RPMI7951 (cell line): Measurements from ENCODE around the gene EML1. TPM values are rescaled to one million over a fixed set of nuclear protein-coding genes. Genes with fewer than 3 reads are reported as not detected.

ENCODE experiments used
- DNase-seq: peaks from one replicate; pipeline ENCODE4 v3.0.0-alpha.2; 2012; ENCODE audit warnings: low read depth
- total RNA-seq: library from RNA; depleted of rRNA; stranded (reverse); fragments of >200 nt; shearing (Covaris generic); gene quantifications from 2 replicates; pipeline ENCODE4 v1.2.3, GENCODE V29; 2014

The EML1 gene
- total RNA-seq, 1 experiment from 2014 or later, result 8.2 TPM

DNA sequence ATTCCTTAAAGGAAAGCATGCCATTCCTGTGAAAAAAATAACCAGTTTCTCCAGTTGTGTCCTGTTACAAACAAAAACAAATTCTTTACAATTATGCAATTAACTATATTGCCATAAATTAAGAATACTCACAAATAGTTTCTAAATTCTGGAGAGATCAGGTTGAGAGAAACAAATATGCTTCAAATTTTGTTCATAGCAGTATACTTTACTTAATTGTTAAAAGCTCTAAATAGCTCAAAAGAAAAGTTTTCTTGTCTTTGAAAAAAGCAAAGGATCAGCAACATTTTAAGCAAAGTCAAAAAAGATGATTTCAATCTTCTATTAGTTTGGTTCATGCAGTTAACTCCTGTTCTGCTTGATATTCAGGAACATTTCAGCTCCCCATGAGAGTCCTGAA lies 109.7 kb downstream of the EML1 start:
- no peak for DNase-seq

DNA sequence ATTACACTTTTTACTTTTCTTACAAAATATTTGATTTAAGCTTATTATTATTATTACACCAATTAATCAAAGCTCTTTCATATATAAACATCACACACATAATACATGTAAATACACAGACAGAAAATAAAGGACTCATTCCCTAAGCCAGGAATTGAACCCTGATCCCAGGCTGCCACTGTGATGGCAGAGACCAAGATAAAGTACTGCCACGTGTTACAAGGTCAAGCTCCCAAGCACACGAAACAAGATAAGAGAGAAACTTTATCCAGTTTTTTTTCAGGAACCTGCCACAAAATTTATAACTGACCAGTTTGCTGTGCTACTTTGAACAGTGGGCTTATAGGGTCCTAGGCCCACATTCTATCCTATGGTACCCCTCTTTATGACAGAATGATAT lies 111.3 kb downstream of the EML1 start:
- no peak for DNase-seq

DNA sequence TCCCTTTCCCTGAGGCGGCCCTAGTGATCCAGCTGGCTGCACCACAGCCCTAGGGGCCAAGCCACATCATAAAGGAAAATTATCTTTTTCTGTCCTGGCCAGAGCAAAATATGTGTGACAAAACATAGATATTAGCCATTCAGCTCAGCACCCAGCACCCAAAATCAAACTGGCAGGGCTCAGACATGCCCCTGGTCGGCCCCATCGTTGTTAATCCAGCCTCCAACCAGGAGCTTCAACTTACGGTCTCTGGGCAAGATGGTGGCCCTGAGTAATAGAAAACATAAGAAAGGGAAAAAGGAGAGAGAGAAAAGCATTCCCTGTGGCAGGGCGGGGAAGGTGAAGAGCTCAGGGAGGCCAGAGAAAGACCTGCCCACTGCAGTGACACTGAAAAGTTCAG lies 111.9 kb downstream of the EML1 start:
- no peak for DNase-seq

DNA sequence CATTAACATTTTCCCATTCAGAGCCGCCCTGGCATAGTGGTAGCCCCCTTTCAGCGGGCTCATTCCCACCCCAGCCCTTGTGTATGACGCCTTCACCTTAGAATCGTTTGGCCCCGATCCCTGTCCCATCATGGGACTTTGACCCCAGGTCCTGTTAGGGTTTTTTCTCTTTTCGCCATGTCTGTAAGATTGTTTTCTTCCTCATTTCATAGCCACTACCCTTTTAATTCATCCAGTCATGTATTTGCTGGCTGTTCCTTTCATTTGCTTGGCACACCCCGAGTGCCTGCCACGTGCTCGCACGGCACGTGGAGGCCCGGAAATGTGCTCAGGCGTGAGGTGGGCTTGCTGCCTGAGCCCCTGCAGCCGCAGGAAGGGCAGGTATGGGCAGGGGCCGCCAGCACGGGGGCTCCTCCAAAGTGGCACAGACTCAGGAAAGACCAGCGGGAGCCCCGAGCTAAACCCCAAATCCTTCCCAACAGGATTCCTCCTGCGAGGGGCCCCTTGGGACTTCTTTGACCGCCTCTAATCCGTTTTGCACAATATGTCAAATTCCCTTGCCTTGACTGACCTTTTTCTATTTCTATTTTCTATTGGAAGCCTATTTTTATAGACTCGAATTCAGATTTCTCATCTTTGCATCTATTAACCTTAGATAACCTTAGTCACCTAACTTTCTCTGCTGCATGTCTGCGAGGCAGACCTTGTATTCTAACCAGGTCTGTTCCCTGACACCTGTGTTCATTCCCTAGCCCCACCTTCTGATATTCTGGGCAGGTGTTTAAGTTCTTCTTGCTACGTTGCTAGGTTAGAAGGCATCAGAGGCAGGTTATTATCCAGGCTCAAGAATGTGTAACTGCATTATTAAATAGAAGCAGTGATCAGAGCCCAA lies 114.8 kb downstream of the EML1 start:
- DNase-seq, result no peak

DNA sequence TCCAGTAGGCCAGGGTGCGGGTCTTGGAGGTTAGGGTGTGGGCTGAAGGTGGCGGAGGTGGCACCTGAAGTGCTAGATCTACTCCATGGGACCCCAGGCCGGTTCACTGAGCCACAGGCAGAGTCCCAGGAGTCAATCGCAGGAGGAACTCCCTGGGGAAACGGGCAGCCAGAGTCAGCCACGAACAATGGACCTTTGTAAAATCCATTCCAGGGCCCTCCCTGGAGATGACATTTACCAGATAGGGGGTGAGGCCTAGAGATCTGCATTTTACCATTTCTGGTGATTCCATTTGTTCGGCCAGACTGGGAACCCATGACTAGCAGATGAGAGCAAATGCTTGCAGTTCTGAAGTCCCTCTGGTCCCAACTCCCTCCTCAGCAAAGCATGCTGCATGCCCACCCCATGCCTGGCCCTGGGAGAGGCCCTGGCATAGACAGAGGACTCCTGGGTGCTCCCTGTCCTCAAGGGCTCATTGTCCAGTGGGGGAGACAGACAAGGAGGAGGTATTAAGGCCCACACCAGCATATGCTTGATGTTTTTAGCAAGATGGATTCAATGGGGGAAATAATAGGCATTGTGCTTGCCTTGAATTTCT lies 115.5 kb downstream of the EML1 start:
- no peak for DNase-seq

DNA sequence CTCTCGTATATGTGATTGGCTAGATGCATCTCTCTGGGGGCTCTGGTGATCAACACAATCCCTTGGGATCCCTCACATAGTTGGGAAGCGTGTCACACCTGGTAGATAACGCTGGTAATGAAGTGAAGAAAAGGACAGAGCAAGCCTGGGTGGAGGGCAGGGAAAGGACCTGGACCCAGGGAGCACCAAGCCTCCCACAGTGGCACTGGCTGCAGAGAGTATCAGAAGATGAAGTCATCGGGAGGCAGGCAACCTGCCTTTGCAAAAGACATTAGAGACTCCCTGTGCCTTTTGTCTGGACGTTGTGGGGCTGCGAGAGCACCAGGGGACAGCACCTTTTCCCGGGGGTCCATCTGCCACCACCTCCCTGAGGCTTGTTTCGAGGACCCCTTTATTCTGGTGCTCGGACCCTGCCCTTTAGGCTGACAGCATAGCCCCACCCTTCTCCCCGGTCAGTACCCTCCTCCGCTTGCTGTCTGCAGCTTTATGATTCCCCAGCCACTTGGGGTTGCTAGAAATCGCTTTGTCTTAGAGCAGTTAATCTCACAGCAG lies 116.4 kb downstream of the EML1 start:
- no peak for DNase-seq

DNA sequence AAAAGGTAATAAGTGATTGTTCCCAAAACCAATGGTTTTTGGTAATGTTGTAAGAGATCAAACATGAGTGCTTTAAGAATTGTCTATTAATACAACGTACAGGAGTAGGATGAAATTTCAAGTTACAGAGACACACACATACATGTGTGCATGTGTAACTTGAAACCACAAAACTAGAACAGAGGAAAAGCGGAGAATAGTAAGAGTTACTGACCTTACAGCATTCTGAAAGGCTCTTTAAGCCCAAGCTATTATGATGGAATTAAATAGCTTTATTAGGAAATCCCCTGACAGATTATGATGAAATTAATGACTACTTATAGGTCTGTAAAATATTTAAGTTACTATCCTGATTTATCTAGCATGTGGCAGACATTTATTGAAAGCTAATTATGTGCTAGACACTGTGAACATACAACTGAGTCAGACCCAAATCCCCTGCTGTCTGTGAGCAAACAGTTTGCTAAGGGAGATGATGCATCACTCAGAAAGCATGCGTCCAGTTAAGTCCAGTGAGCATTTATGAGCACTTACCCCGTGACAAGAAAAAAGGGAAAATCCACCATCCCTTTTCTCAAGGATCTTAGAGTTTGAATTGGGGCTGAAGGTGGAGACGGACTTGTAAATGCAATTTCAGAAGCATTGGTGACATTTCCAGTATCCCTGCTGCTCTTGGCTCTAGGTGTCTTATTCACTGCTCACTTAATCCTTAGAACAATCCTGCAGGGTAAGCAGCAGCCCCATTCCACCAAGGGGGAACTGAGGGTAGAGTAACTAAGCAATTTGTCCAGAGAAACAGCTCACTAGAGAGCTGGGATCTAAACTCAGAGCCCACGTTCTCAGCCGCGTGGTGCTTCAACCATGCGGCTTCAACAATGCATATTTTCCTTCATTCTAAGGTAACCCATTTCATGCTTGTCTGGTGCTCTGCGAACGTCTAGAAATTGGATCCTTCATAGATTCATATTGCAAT lies 117.4 kb downstream of the EML1 start:
- DNase-seq, result peak; percentile 57

DNA sequence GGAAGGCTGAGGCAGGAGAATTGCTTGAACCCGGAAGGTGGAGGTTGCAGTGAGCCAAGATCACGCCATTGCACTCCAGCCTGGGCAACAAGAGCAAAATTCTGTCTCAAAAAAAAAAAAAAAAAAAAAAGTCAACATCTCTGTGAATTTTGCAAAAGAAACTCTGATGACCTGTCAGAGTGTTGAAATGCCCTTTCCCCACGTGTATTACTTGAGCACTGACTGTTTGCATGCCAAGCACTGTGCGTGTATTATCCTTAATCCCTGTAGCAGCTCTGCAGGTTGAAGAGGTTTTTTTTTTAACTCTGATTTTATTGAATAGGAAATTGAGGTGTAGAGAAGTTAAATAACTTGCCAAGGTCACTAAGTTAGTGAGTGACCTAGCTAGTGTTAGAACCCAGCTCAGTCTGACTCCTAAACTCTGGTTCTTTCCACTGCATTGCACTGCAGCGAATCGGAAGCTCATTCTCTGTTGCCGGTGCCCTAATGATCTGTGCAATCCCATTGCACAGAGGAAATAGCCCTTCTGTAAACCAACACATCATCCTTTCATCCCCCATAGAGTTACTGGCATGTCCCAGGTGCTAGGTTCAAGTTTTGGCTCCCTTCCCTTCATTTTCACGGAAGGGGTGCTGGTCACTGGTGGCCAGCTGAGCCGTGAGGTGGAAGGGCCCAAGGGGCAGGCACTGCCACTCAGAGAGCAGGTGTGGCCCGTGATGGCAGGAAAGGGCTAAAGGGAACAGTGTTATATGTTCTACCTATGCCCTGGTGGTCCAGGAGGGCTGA lies 122.3 kb downstream of the EML1 start:
- DNase-seq, result no peak

DNA sequence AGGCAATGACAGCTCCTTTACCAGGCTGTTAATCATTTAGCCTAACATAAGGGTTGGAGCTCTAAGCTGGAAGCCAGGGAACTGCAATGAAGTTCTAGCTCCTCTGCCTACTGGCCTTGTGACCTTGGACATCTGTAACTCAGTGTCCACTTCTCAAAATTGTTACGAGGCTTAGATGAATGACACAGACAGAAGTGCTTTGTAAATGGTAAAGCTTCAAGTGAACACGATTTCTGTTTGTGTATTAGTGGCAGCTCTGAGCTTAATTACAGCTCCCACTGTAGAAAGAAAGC lies 122.8 kb downstream of the EML1 start:
- no peak for DNase-seq

DNA sequence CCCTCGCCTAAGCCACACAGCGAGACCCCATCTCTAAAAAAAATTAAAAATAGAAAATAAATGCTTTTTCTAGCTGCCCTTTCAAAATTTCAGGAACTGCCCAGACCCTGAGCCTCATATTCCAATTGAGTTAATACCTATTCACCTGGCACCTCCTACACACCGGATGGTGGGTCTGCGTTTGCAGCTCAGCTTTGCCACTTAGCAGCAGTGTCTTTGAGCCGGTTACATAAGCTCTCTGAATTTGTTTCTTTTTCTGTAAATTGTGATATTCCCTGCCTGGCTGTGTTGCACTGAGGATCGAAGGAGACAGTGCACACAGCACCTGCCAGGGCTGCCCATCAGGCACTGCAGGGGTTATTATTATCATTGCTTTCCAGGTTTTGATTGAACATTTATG lies 125.6 kb downstream of the EML1 start:
- no peak for DNase-seq

DNA sequence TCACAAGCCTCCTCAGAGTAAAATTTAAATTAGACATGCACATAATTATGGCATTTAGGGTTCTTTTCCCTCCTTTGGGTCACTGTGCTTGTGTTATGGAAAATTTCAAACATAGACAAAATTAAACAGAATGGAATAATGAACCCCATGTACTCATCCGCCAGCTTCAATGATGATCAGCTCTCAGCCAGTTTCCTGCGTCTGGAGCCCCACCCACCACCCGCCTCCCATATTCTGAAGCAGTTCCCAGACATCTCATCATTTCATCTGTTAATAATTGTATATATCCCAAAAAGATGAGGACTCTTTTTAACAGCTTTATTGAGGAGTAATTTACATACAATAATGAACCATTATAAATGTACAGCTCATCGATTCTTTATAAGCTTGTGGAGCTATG lies 128.2 kb downstream of the EML1 start:
- DNase-seq, result no peak

DNA sequence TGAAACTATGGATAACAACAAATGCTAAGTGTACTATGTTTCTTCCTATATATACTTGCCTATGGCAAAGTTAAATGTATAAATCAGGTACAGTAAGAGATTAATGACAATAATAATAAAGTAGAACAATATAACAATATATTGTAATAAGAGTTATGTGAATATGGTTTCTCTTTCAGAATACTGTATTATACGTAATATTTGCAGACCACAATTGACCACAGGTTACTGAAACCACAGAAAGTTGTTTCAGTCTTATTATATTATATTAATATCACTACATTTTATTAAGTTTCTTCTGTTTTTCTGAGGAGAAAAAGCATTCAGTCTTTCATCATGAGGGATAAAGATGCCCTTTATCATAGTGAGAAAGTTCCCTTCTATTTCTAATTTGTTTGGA lies 131.2 kb downstream of the EML1 start:
- DNase-seq, result no peak

DNA sequence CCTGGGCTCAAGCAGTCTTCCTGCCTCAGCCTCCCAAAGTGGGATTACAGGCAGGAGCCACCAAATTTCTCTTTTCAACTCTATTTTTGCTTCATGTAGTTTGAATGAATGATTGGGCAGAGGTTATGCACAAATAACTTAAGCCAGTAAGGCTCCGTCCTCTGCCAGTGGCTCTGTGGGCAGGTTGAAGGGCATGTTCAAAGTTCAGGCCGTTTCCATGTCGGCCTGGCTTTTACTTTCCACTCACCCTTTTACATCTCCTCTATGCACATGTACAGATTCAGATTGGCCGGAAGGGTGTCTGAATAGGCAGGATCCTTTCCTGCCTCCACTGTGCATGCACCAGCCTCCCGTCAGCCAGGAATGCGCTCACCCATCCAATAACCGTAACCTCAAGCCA lies 132.3 kb downstream of the EML1 start:
- DNase-seq, result no peak

DNA sequence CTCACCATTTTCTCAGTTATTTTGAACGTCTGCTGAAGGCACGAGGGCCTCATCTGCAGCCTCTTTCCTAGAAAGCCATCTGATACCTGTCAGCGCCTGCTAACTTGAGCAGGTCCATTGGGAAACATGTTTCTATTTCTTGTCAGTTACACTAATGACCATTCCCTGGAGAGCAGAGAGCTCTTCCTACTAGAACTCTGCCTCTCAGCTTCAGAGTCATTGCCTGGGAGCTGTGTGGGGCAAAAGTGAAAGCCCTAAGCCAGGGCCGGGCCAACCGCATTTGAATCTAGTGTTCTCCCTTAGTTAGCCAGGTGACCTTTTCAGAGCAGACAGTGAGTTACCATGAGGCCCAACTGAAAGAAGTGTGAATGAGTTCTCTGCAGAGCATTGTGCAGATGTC lies 135.8 kb downstream of the EML1 start:
- no peak for DNase-seq

DNA sequence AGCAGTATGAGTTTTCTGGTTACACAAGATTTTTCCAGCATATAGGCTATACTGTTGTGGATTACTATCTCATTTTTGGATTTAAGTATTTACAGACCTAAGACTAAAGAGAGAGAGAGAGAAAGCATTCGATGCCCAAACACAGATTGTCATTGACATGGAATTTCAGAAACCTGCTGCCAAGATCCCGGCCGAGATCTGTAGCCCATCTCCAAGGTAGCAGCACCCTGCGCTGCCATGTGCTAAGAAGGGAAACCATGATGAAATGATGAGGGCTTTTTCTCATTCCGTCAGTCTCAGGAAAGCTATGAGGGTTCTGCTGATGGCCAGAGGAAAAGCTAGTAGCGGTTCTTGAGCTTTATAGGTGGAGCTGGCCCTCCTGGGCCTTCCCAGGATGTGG lies 136.4 kb downstream of the EML1 start:
- no peak for DNase-seq

DNA sequence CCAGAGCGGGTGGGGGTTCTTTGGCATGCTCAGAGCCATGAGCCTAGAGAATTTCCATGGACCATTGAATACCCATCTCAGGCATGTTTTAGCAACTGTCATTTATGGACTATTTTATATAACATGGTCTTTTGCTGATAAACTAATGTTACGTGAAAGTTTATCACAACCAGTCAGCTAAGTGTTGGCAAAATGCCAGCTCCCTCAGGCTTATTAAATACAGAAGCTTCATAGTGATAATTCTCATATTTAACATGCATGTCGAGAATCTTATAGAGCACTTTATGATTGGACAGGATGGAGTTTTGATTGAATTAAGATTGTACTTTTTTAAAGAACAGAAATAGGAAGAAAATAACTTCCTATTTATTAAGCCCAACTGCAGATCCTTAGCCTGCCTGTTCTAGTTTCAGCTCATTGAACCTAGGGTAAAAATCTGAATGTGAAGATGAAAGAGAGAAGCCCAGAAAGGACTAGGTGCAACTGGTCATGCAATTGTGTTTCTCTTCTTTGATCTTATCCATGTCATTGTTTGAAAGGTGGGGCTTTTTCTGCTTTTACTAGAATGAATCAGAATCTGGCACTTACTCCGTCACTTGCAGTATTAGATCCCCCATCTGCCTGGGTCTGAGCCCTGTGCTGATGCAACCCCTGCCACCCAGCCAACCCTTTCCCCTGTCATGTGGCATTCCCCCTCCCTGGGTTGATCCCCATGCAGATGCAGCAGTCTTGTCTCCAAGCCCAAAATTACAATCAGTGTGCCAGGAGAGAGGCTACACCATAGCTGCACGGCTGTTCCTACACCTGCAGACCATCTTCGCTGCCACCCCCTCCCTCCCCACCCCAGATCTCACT lies 137.4 kb downstream of the EML1 start:
- DNase-seq, result no peak

DNA sequence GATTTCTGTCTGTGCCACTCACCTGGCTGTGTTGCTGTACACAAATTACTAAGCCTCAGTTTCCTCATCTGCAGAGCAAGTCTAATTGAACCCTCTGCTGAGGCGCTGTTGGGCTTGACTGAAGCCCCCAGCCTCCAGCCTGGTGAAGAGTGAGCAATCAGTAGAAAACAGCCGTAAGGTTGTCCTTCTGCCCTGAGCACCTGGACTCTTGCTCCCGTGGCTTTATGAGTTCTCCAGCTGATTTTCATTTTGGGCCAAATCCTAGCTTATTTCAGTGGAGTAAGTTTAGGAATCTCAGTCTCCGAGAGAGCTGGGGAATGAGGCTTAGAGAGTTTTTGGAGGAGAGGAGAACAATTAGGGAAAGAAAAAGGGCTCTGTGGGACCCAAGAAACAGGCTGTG lies 138.1 kb downstream of the EML1 start:
- no peak for DNase-seq

DNA sequence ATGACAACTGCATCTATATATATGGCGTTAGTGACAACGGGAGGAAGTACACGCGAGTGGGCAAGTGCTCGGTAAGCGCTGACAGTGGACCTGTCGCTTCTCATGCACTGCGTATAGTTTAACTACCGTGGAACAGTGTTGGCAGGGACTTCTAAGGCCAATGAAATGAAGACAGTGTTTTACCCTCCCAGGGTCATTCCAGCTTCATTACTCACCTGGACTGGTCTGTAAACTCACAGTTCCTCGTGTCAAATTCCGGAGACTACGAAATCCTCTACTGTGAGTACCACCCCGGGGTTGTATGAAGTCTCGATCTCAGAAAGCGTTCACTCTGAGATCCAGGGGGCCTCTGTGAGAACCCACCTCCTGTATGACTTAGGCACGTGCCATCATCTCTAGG lies 142.8 kb downstream of the EML1 start:
- no peak for DNase-seq

DNA sequence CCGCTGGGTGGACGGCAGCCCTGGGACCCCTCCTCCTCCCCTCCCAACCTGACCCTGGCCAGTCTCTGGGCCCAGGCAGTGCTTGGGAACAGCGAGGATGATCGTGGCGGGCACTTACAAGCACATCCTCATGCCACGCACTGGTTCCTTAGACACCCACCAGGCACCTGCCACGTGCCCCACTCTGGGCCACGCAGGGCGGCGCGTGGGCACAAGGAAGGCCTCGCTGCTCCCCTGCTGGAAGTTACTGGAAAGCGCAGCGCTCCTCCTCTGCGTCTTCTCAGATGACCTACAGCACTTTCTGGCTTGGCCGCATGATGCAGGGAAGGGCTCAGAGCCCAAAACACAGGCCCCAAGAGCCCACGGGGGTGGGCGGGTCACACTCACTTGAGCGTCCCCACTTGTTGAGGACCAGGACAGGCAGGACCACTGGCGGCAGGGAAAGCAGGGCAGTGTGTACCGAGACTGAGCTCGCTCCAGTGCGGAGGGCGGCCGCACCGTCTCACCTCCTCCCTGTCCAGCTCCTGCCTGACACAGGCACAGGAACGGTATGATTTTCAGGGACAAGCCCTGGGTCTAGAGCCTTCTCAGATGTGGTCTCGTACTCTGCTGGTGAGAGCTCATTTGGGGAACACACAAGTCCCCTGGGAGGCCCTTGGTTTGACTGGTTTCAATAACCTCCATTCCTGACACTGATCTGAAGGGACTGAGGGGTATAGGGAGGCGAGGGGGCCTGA lies 143.7 kb downstream of the EML1 start:
- DNase-seq, result no peak
